ENCODE measurements around the gene KLHL1.

Gene KLHL1

GRCh38 chr13:69676286-69676685, 432.0 kb downstream of the KLHL1 start:
- DNase-seq = no peak

DNA sequence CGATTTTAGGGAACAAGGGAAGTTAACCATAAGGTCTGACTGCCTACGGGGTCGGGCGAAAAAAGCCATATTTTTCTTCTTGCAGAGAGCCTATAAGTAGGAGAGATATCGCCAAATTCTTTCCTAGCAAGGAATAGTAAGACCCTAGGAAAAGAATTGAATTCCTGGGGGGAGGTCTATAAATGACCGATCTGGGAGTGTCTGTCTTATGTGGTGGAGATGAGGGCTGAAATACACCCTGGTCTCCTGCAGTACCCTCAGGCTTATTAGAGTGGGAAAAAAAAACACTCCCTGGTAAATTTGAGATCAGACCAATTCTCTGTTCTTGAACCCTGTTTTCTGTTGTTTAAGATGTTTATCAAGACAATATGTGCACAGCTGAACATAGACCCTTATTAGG, 448.1 kb downstream of the KLHL1 start:
- no peak for DNase-seq

DNA sequence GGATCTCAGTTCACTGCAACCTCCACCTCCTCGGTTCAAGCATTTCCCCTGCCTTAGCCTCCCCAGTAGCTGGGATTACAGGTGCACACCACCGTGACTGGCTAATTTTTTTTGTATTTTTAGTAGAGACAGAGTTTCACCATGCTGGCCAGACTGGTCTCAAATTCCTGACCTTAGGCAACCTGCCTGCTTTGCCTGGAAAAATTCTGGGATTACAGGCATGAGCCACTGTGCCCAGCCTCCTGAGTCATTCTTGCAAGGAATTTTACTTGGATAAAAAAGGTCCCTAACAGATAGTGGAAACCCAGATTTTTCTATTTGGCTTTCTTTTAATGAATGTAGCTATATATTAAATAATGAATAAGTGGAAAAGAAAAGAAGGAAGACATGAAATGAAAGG, 450.6 kb downstream of the KLHL1 start:
- DNase-seq = no peak

DNA sequence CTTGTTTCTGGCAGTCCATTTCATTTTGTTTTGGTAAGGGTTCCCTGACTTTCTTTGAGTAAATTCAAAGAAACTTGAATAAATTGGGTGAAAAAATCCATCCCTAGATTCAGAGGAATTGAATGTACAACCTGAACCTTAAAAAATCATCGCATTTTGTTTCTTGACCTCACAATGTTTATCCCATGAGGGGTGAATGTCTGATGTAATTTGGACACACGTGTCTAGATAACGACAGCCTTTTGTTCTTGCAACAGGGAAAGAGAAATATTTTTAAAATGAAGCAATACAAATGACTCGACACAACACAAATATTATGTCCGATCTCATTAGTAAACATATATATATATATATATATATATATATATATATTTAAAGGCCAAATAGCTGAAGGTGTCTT, 453.9 kb downstream of the KLHL1 start:
- DNase-seq = no peak

Measured in C1 segment of cervical spinal cord (tissue), 14 donors.